ENCODE data around the gene PRND.

GRCh38 chr20:4717816-4718570 lies 3.7 kb upstream of the PRND start:
- TF ChIP-seq RELA (IDR thresholded peaks at IDR 0.05; ENCODE audit: borderline replicate concordance, partially characterized antibody) (no peak), EGR1 (IDR thresholded peaks at IDR 0.05; ENCODE audit: borderline replicate concordance in 1 of 2, low read depth in 2 of 2, low read length in 2 of 2) (no peak), DPF2 (IDR thresholded peaks at IDR 0.05) (no peak), IRF4 (IDR thresholded peaks at IDR 0.05; ENCODE audit: low read depth, low read length) (no peak), NFIC (IDR thresholded peaks at IDR 0.05; ENCODE audit: low read depth, low read length) (no peak), TAF1 (IDR thresholded peaks at IDR 0.05; ENCODE audit: borderline replicate concordance, low read depth, low read length) (no peak), GATAD2B (conservative IDR thresholded peaks at IDR 0.05; ENCODE audit: low read depth) (no peak), MAX (IDR thresholded peaks at IDR 0.05; ENCODE audit: low read depth, low read length) (no peak), CTCF (IDR thresholded peaks at IDR 0.05 in 2 of 3, conservative IDR thresholded peaks at IDR 0.05 in 1 of 3; ENCODE audit: control insufficient read depth in 2 of 3, extremely low read depth in 1 of 3, insufficient read depth in 1 of 3, low read depth in 3 of 3, low read length in 3 of 3) (no peak), YY1 (IDR thresholded peaks at IDR 0.05; ENCODE audit: low read depth, low read length) (no peak), USF2 (IDR thresholded peaks at IDR 0.05; ENCODE audit: borderline replicate concordance, low read depth, low read length) (no peak), POLR2AphosphoS5 (IDR thresholded peaks at IDR 0.05; ENCODE audit: low read length) (no peak), POLR2A (IDR thresholded peaks at IDR 0.05; ENCODE audit: low read depth, low read length) (no peak)
